Ascending aorta (tissue), 2 donors: ENCODE results near the gene EPB41L4B. TPM values are rescaled to one million over a fixed set of nuclear protein-coding genes. Genes with fewer than 3 reads are reported as not detected.
"Not testable (repeated sequence)": the region's sequence is repeated elsewhere in the genome, so short reads cannot be mapped to it uniquely, and the experiment has no call there.

Experiments used
- DNase-seq, 2 donors: peaks; one replicate each; pipeline ENCODE4 v3.0.0-alpha.2; 2019; ENCODE audit warnings: low spot score in 2 of 2
- H3K27ac ChIP-seq, 2 donors: fragments of 200-600 bp; sonication (generic); one replicate each; pipeline ENCODE4 v1.5.1; 2016 to 2017; ENCODE audit warnings: mild to moderate bottlenecking in 1 of 2
- H3K27me3 ChIP-seq: fragments of 200-600 bp; sonication (generic); one replicate; pipeline ENCODE4 v1.5.1; 2017
- H3K36me3 ChIP-seq, 2 donors: fragments of 200-600 bp; sonication (generic); one replicate each; pipeline ENCODE4 v1.5.1; 2016
- H3K4me1 ChIP-seq, 2 donors: fragments of 200-600 bp; sonication (generic); one replicate each; pipeline ENCODE4 v1.5.1; 2016 to 2017; ENCODE audit warnings: mild to moderate bottlenecking in 1 of 2
- H3K4me3 ChIP-seq, 2 donors: fragments of 200-600 bp; sonication (generic); one replicate each; pipeline ENCODE4 v1.5.1; 2016 to 2017; ENCODE audit warnings: mild to moderate bottlenecking in 1 of 2
- H3K9me3 ChIP-seq, 2 donors: fragments of 200-600 bp; sonication (generic); one replicate each; pipeline ENCODE4 v1.5.1; 2016
- CTCF ChIP-seq, 3 experiments: fragments of 200-600 bp in 2 of 3; fragments of 450-650 bp in 1 of 3; sonication (generic) in 2 of 3; IDR thresholded peaks; one replicate each; pipeline ENCODE4 v1.5.1; 2016 to 2019; ENCODE audit warnings: antibody characterized with exemption in 3 of 3, mild to moderate bottlenecking in 1 of 3, moderate library complexity in 1 of 3
- intact Hi-C: fragments of 100-400 bp; cut with DNase I; formaldehyde crosslinking; loops from one replicate; pipeline ENCODE4 v1.15.1; 2023
- total RNA-seq: library from RNA; depleted of rRNA; stranded (reverse); fragments of >200 nt; gene quantifications from one replicate; pipeline ENCODE4 v1.1.0, GENCODE V29; 2016

EPB41L4B gene
- total RNA-seq, 1 donor from 2014 or later = not detected

- Histone ChIP-seq H3K4me1 (peaks cover 0 to 3% of the 10 kb centered on the region in 2 donors), H3K36me3 (no peaks in the 10 kb centered on the region), H3K4me3 (no peak overlapping the region), H3K9me3 (no peaks in the 10 kb centered on the region), H3K27me3 (no peaks in the 10 kb centered on the region), H3K27ac (no peak overlapping the region)
- intact Hi-C loops = no loop called here
- no peak for TF ChIP-seq CTCF (IDR thresholded peaks at IDR 0.05)
- DNase-seq = no peak
Observed at GRCh38 chr9:109351032-109351431, 30.2 kb upstream of the EPB41L4B start.

DNA sequence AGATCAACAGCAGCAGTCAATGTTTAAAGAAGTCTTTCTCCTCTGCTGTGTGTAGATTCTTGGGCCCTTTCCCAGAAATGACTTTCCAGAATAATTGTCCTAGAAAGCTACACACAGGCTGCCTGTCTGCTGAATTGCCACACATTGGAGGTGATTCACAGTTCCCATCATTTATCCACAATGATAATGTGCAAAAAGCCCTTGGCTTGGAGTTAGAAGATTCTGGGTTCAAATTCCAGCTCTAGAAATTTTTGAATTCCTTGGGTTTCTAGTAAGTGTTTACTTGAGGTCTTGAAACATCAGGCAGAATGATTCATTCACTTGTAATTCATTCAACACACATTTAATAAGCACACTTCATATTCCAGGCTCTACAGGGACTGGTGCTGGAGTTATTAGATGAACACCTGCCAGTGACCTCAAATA lies 28.6 kb upstream of the EPB41L4B start:
- Histone ChIP-seq H3K27me3 (no peaks in the 10 kb centered on the region), H3K4me3 (no peak overlapping the region), H3K4me1 (peaks cover 0 to 3% of the 10 kb centered on the region in 2 donors), H3K9me3 (no peaks in the 10 kb centered on the region), H3K27ac (no peak overlapping the region), H3K36me3 (no peaks in the 10 kb centered on the region)
- no peak for DNase-seq
- intact Hi-C loops = no loop called here
- no peak for TF ChIP-seq CTCF (IDR thresholded peaks at IDR 0.05)

GRCh38 chr9:109346904-109347303 lies 26.0 kb upstream of the EPB41L4B start:
- TF ChIP-seq CTCF (IDR thresholded peaks at IDR 0.05) = no peak
- Histone ChIP-seq H3K4me1 (peaks cover 0 to 3% of the 10 kb centered on the region in 2 donors), H3K27ac (no peak overlapping the region), H3K4me3 (no peak overlapping the region), H3K9me3 (no peaks in the 10 kb centered on the region), H3K27me3 (no peaks in the 10 kb centered on the region), H3K36me3 (no peaks in the 10 kb centered on the region)
- intact Hi-C loops = no loop called here
- DNase-seq = no peak

DNA sequence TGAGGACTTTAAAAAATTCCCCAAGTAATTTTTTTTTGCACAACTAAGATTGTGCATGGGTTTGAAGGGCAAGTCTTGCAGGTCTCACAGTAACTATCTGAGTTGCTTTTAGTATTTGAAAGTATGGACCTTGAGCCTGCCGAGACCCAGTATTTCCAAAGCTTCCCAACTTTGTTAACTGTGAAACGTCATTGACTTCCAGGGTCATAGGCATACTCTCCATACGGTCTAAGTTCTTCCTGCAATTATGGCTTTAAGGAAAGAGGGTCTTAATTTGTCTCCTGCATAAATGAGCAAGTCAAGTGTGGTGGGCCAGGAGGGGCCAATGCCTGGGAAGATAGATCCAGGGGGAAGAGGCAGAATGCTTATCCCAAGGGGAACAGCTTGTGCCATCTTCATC lies 24.0 kb upstream of the EPB41L4B start:
- peaks cover 0 to 3% of the 10 kb centered on the region in 2 donors for H3K4me1 ChIP-seq
- H3K27ac ChIP-seq = no peak overlapping the region
- TF ChIP-seq CTCF (IDR thresholded peaks at IDR 0.05) = no peak
- H3K4me3 ChIP-seq = no peak overlapping the region
- H3K36me3 ChIP-seq = no peaks in the 10 kb centered on the region
- DNase-seq = no peak
- H3K9me3 ChIP-seq = no peaks in the 10 kb centered on the region
- intact Hi-C loops = no loop called here
- H3K27me3 ChIP-seq = no peaks in the 10 kb centered on the region

DNA sequence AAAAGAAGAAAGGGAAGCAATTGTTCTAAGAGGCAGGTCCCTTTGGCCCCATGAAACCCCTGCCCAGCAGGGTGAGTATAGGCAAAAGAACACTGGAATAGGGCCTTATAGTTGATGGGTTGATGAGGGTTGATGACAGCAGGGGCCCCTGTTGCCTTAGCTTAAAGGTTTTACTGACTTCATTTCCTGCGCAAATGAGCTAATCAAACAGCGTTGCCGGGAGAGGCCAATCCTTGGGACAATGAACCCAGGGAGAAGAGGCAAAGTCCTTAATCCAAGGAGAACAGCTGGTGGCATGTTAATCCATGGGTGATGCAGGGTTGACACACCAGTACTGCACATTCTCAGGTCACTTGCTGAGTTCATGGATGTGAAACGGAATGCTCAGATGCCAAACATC lies 22.0 kb upstream of the EPB41L4B start:
- Histone ChIP-seq H3K9me3 (no peaks in the 10 kb centered on the region), H3K36me3 (no peaks in the 10 kb centered on the region), H3K27ac (no peak overlapping the region), H3K27me3 (no peaks in the 10 kb centered on the region), H3K4me3 (no peak overlapping the region), H3K4me1 (no peaks in the 10 kb centered on the region)
- no peak for DNase-seq
- TF ChIP-seq CTCF (IDR thresholded peaks at IDR 0.05) = no peak
- intact Hi-C loops = no loop called here

GRCh38 chr9:109341561-109341960 lies 20.7 kb upstream of the EPB41L4B start:
- intact Hi-C loops = no loop called here
- no peak overlapping the region for H3K4me3 ChIP-seq
- no peaks in the 10 kb centered on the region for H3K9me3 ChIP-seq
- H3K27ac ChIP-seq = no peak overlapping the region
- H3K4me1 ChIP-seq = no peaks in the 10 kb centered on the region
- no peaks in the 10 kb centered on the region for H3K27me3 ChIP-seq
- TF ChIP-seq CTCF (IDR thresholded peaks at IDR 0.05) = no peak
- no peak for DNase-seq
- no peaks in the 10 kb centered on the region for H3K36me3 ChIP-seq

DNA sequence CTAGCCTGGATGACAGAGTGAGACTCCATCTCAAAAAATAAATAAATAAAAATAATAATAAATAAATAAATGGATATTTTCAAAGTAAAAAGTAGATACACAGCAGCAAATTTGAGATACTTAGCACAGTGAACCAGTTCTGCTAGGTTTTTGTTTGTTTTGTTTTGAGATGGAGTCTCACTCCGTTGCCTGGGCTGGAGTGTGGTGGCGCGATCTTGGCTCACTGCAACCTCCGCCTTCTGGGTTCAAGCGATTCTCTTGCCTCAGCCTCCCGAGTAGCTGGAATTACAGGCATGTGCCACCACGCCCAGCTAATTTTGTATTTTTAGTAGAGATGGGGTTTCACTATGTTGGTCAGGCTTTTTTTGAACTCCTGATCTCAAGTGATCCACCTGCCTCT lies 20.1 kb upstream of the EPB41L4B start:
- H3K4me3 ChIP-seq, H3K36me3 ChIP-seq, H3K4me1 ChIP-seq, DNase-seq, H3K27ac ChIP-seq, H3K9me3 ChIP-seq, intact Hi-C loops, H3K27me3 ChIP-seq: not testable (repeated sequence)
